Lung (tissue), 12 donors: ENCODE data around the gene MAPKAPK2. TPM values are rescaled to one million over a fixed set of nuclear protein-coding genes. Genes with fewer than 3 reads are reported as not detected.
A peak's percentile ranks its signal among the peaks of the same experiment; 100 is the strongest.

Source experiments
- ATAC-seq: fragments of 200-7000 bp; cut with Tn5 transposase; one replicate; pipeline ENCODE4 v1.9.1; 2020; ENCODE audit warnings: moderate number of reproducible peaks; ENCODE audit not compliant: insufficient read depth, low FRiP score
- DNase-seq, 3 donors: peaks; one replicate each; pipeline ENCODE4 v3.0.0-alpha.2; 2013 to 2017
- H3K27ac ChIP-seq, 2 donors: one replicate each; pipeline ENCODE4 v1.5.1; 2013; ENCODE audit warnings: mild to moderate bottlenecking in 2 of 2, moderate library complexity in 2 of 2, control low read depth in 1 of 2, inconsistent platforms in 1 of 2, low read depth in 1 of 2, low read length in 1 of 2
- H3K27me3 ChIP-seq, 3 donors: one replicate each; pipeline ENCODE4 v1.5.1; 2013; ENCODE audit warnings: low read length in 2 of 3; ENCODE audit not compliant: control insufficient read depth in 3 of 3, insufficient read depth in 3 of 3
- H3K36me3 ChIP-seq, 4 donors: one replicate each; pipeline ENCODE4 v1.5.1; 2013; ENCODE audit warnings: low read length in 4 of 4, mild to moderate bottlenecking in 1 of 4, moderate library complexity in 1 of 4; ENCODE audit not compliant: control insufficient read depth in 4 of 4, insufficient read depth in 4 of 4
- H3K4me1 ChIP-seq, 5 donors: one replicate each; pipeline ENCODE4 v1.5.1; 2013; ENCODE audit warnings: low read length in 5 of 5, mild to moderate bottlenecking in 2 of 5, moderate library complexity in 1 of 5; ENCODE audit not compliant: control insufficient read depth in 5 of 5, insufficient read depth in 5 of 5
- H3K4me3 ChIP-seq: one replicate; pipeline ENCODE4 v1.5.1; 2013; ENCODE audit warnings: mild to moderate bottlenecking, control low read depth, moderate library complexity
- H3K9ac ChIP-seq, 2 donors: one replicate each; pipeline ENCODE4 v1.5.1; 2013; ENCODE audit warnings: low read length in 2 of 2, control low read depth in 1 of 2; ENCODE audit not compliant: insufficient read depth in 1 of 2
- H3K9me3 ChIP-seq, 4 donors: one replicate each; pipeline ENCODE4 v1.5.1; 2013; ENCODE audit warnings: low read length in 3 of 4, mild to moderate bottlenecking in 1 of 4, moderate library complexity in 1 of 4; ENCODE audit not compliant: control insufficient read depth in 4 of 4, insufficient read depth in 3 of 4
- CTCF ChIP-seq: IDR thresholded peaks from 2 replicates; pipeline ENCODE4 v1.5.1; 2012; ENCODE audit warnings: mild to moderate bottlenecking; ENCODE audit errors: control extremely low read depth, extremely low read depth
- WGBS, 2 donors: extraction: QIAGEN DNeasy Blood & Tissue Kit; methylation state at CpG; one replicate each; pipeline ENCODE4 v1.1.7; 2013; 5-methylcytosine and 5-hydroxymethylcytosine counted together
- polyA plus RNA-seq, 2 donors: library from polyadenylated mRNA; stranded (reverse); fragments of 200-250 nt; gene quantifications; one replicate each; pipeline ENCODE4 v1.2.1, GENCODE V29; 2013
- total RNA-seq, 2 donors: library from RNA; depleted of rRNA in 1 of 2; stranded (reverse); fragments of >200 nt in 1 of 2; gene quantifications; one replicate each; pipeline ENCODE4 v1.2.1, GENCODE V29; 2014 to 2021
- donor health status: control.
- donor health status: control.
- donor health status: Bipolar disorder and iron deficiency.
- donor health status: healthy.
- donor health status: DM: yes; HTN: yes; CAD: no.

Gene MAPKAPK2
- total and polyA plus RNA-seq, 4 donors = 35.8 to 116 (median 75.1) TPM

- H3K27ac ChIP-seq = peak within 1 kb of the TSS in 1 of 2 donors; percentile 4
- H3K36me3 ChIP-seq = no peaks in the 10 kb centered on the region
- no peaks in the 10 kb centered on the region for H3K9me3 ChIP-seq
- H3K27me3 ChIP-seq = no peaks in the 10 kb centered on the region
- TF ChIP-seq CTCF = no peak
- H3K4me1 ChIP-seq = peaks cover 0 to 5% (median 0%) of the 10 kb centered on the region in 5 donors
- no peak for DNase-seq
- WGBS, 2 donors = 46 to 64% methylated on average over 9 of the region's 9 CpGs
- no peak within 1 kb of the TSS for H3K4me3 ChIP-seq
- peak; percentile 44 for ATAC-seq
- H3K9ac ChIP-seq = no peak within 1 kb of the TSS
Observed at GRCh38 chr1:206770531-206771337, 86.0 kb downstream of the MAPKAPK2 start, which contains the start of gene IL19. Gene IL19 (plus strand): TSS chr1:206770773. CDS start chr1:206836663, 65,890 bp downstream.

GRCh38 chr1:206771338-206771692 is 86.6 kb downstream of the MAPKAPK2 start:
- no peak overlapping the region for H3K4me3 ChIP-seq
- peaks cover 0 to 5% (median 0%) of the 10 kb centered on the region in 5 donors for H3K4me1 ChIP-seq
- 48 to 63% methylated on average over 4 of the region's 4 CpGs for WGBS, 2 donors
- DNase-seq (no peak), ATAC-seq (no peak)
- no peaks in the 10 kb centered on the region for H3K9me3 ChIP-seq
- no peak for TF ChIP-seq CTCF
- H3K36me3 ChIP-seq = no peaks in the 10 kb centered on the region
- H3K9ac ChIP-seq = no peak overlapping the region
- no peak overlapping the region for H3K27ac ChIP-seq
- no peaks in the 10 kb centered on the region for H3K27me3 ChIP-seq

GRCh38 chr1:206772243-206772937 is 87.7 kb downstream of the MAPKAPK2 start, which contains the start of gene IL10:
Gene IL10 (minus strand): TSS chr1:206772494. CDS start chr1:206772435, 59 bp downstream.
- DNase-seq = no peak
- Histone ChIP-seq H3K9ac (no peak within 1 kb of the TSS), H3K4me3 (no peak within 1 kb of the TSS), H3K36me3 (no peaks in the 10 kb centered on the region), H3K9me3 (no peaks in the 10 kb centered on the region), H3K27ac (no peak within 1 kb of the TSS), H3K4me1 (no peaks in the 10 kb centered on the region), H3K27me3 (no peaks in the 10 kb centered on the region)
- TF ChIP-seq CTCF = no peak
- peak; percentile 27 for ATAC-seq
- 41 to 65% methylated on average over 8 of the region's 8 CpGs for WGBS, 2 donors
